ENCODE measurements around the gene NAGS.
"Not testable (repeated sequence)": the region's sequence is repeated elsewhere in the genome, so short reads cannot be mapped to it uniquely, and the experiment has no call there.

Gene NAGS

DNA sequence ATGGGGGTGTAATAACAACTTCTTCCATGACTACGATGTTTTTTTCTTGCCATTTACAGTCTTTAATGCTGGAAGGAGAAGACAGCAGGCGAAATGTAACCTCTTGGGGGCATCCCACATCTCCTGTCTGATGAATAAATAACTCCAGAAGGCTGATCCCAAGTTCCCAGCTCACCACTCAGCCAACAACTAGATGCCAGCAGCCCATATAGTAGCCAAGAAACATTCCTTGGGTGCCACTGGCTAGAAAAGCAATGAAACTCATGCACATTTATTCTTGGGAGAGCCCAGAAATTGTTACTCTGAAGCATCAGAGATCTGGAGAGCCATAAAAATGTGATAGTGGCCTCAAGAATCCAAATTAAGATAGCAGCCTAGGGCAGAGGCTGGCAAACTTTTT lies 33.0 kb downstream of the NAGS start:
- Mint-ChIP-seq H3K27ac (no peak overlapping the region), H3K9me3 (no peaks in the 10 kb centered on the region), H3K36me3 (peaks cover 92% of the 10 kb centered on the region), H3K4me1 (peaks cover 17% of the 10 kb centered on the region), H3K4me3 (no peak overlapping the region)
- DNase-seq (ENCODE audit: low spot score in 2 of 2) (no peak), ATAC-seq (no peak)

DNA sequence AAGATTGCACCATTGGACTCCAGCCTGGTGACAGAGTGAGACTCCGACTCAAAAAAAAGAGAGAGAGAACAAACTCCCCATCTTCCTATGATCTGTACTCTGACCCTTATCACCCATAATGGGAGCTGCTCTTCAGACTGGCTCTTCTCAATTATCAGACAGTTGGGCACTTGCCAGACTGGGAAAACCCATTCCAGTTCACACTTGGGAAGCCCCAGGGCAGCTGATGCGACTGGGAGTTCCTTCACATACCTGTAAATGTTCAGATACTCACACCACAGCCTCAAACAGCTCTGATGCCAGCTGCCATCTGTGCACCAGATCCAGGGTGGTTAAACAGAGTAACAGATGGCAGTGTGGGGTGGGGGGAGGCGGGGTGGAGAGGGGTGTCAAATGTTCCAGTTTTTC lies 34.2 kb downstream of the NAGS start:
- no peaks in the 10 kb centered on the region for H3K9me3 Mint-ChIP-seq
- H3K4me3 Mint-ChIP-seq, result no peak overlapping the region
- no peak for DNase-seq (ENCODE audit: low spot score in 2 of 2)

DNA sequence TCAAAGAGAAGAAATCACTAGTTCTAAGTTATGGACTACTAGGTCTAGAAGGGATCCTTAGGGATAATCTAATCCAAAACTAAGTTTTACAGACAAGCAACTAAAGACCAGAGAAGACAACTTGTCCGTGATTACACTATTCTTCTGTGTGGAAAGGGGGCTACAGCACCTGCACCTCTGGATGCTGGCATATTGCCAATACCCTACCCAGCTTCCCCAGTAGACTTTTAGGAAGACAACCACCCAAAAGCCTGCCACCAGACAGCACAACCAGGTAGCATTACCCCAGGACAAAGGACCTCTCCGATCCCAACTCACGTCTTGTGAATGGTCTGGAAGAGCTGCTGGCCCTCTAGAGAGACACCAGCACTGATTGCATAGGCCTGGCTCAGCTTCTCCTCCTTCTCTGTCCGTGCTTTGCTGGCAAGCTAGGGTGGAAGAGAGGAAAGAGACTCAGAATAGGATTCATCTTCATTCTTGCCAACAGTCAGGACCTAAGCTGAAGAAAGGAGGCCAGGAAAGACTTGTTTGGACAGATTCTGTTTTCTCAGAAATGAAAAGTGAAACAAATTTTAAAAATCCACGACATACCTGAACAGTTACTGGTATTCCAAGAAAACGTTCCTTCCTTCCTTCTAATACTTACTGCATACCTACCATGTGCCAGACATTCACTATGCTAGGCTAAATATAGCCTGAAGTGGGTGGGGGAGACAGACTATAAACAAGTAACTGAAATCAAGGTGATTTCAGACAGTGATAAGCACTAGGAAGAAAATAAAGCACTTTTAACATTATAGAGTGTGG lies 35.6 kb downstream of the NAGS start:
- Mint-ChIP-seq H3K9me3 (no peaks in the 10 kb centered on the region), H3K27ac (no peak overlapping the region), H3K4me3 (no peak overlapping the region), H3K4me1 (peaks cover 21% of the 10 kb centered on the region), H3K36me3 (peaks cover 94% of the 10 kb centered on the region)
- no peak for ATAC-seq
- no peak for DNase-seq (ENCODE audit: low spot score in 2 of 2)

More for the DNA sequence above, 34.2 kb downstream of the NAGS start:
- no peak overlapping the region for H3K27ac Mint-ChIP-seq
- peaks cover 26% of the 10 kb centered on the region for H3K4me1 Mint-ChIP-seq
- no peak for ATAC-seq
- H3K36me3 Mint-ChIP-seq, result peaks cover 92% of the 10 kb centered on the region

DNA sequence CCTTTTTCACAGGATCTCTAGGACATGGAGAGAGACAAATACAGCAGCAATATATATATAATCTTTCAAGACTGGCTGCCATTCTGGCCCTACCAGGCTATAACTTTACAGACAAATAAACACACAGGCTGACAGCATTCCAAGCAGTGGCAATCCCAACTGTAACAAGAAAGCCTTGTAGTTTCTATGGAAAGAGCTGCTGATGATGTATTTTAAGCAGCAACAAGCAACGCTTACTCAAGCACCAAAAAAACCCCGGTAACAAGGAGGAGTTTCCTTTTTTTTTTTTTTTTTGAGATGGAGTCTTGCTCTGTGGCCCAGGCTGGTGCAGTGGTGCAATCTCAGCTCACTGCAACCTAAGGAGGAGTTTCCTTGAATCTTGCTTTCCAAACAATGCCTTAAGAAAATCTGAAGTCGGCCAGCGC lies 38.9 kb downstream of the NAGS start:
- Mint-ChIP-seq H3K27ac (peak overlapping the region; percentile 10), H3K4me3 (no peak overlapping the region), H3K4me1 (peaks cover 21% of the 10 kb centered on the region), H3K36me3 (peaks cover 94% of the 10 kb centered on the region), H3K9me3 (no peaks in the 10 kb centered on the region)
- no peak for ATAC-seq
- no peak for DNase-seq (ENCODE audit: low spot score in 2 of 2)

DNA sequence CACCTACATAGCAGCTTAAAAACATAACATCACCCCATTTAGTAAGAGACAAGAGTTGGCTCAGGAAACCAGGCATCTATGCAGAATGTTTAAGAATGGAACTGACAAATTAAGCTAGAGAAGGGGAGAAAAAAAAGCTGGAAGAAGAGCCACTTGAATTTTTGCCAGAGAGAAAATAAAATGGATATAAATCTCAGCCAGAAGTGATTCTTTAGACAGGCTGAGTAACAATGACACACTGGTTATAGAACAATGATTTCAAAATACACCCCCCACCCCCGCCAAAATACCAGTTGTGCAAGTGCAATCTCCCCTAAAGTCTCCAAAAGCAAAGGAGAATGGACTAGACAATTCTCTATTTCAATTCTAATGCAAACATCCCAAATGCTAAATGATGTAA lies 39.6 kb downstream of the NAGS start:
- Mint-ChIP-seq H3K27ac (no peak overlapping the region), H3K4me1 (peaks cover 21% of the 10 kb centered on the region), H3K9me3 (no peaks in the 10 kb centered on the region), H3K4me3 (no peak overlapping the region), H3K36me3 (peaks cover 94% of the 10 kb centered on the region)
- DNase-seq (ENCODE audit: low spot score in 2 of 2) (no peak), ATAC-seq (no peak)

DNA sequence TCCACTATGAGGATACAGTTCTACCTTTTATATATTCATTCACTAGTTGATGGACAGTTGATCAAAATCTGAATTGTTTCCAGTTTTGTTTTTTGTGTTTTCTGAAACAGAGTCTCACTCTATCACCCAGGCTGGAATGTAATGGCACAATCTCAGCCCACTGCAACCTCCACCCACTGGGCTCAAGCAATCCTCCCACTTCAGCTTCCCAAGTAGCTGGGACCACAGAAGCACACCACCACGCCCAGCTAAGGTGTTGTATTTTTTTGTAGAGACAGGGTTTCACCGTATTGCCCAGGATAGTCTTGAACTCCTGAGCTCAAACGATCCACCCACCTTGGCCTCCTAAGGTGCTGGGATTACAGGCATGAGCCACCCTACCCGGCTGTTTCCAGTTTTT lies 41.1 kb downstream of the NAGS start:
- Mint-ChIP-seq H3K9me3 (no peaks in the 10 kb centered on the region), H3K4me1 (peaks cover 21% of the 10 kb centered on the region), H3K4me3 (no peak overlapping the region), H3K27ac (no peak overlapping the region), H3K36me3 (peaks cover 94% of the 10 kb centered on the region)
- DNase-seq (ENCODE audit: low spot score in 2 of 2) (no peak), ATAC-seq (no peak)

DNA sequence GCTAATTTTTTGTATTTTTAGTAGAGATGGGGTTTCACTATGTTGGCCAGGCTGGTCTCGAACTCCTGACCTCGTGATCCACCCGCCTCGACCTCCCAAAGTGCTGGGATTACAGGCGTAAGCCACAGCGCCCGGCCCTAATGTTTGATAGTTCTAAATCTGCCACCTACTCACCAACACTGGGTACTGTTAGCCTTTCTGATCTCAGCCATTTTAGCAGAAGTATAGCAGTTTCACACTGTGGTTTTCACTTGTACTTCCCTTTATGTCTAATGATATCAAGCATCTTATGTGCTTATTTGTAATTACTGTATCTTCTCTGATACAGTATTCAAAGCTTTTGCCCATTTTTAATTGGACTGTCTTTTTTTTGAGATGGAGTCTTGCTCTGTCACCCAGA lies 42.5 kb downstream of the NAGS start:
- H3K27ac Mint-ChIP-seq; DNase-seq (ENCODE audit: low spot score in 2 of 2); ATAC-seq; H3K9me3 Mint-ChIP-seq; H3K4me3 Mint-ChIP-seq: not testable (repeated sequence)
- H3K4me1 Mint-ChIP-seq, result peaks cover 12% of the 10 kb centered on the region
- H3K36me3 Mint-ChIP-seq, result peaks cover 94% of the 10 kb centered on the region

DNA sequence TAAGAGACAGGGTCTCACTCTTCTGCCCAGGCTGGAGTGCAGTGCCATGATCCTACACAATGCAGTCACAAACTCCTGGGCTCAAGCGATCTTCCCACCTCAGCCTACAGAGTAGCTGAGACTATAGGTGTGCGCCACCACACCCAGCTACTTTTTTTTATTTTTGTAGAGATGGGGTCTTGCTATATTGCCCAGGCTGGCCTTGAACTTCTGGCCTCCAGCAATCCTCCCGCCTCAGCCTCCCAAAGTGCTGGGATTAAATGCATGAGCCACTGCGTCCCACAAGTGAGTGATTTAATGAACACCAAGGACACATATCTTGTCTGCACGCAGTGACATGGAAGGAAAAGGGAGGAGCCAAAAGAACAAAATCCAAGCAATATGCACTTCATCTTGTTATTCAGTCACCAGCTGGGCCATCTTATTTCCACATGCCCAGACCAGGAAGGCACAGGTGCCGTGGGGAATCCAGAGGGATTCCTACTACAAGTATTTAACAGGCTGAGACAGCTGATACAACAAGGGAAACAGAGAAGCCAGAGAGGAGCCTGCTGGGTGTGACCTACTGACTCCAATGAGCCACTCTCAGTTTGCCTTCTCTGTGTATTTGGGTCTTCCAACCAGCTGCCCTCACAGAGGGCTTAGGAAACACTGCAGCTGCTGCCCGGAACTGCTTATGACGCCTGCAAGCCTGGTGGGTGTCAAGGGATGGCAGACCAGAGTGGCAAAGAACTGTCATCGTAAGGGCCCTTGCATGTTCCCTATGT lies 45.1 kb downstream of the NAGS start:
- Mint-ChIP-seq H3K4me1 (peaks cover 18% of the 10 kb centered on the region), H3K9me3 (no peaks in the 10 kb centered on the region), H3K27ac (no peak overlapping the region), H3K4me3 (no peak overlapping the region), H3K36me3 (peaks cover 98% of the 10 kb centered on the region)
- no peak for DNase-seq (ENCODE audit: low spot score in 2 of 2)
- ATAC-seq, result no peak

DNA sequence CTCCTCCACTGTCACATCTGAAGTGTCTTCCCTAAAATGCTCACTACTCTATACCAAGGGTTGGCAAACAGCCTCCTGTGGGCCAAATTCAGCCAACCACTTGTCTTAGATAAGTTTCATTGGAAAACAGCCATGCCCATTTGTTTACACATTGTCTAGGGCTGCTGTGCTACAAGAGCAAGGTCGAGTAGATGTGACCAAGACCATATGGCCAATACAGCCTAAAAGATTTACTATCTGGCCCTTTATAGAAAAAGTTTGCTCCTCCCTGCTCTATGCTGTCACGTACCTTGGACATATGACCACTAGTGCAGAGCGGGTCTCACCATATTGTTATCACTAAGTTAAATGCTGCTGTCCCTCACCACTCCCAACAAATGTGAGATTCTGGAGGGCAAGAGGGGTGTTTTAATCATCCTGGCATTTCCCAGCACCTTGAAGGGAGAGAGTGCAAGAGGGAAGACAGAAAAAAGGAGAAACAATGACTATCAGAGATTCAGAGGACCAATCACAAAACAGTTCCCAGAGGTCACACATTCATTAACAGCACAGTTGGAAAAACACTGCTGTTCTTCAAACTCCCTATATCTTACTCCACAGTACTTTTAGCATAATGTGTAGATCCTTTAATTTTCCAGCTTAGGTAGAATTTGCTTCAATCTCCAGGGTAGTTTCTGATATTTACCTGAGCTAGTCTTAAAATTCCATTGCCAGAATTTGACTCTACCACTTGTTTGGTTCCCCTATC lies 48.9 kb downstream of the NAGS start:
- Mint-ChIP-seq H3K9me3 (no peaks in the 10 kb centered on the region), H3K4me3 (no peak overlapping the region), H3K4me1 (peaks cover 23% of the 10 kb centered on the region), H3K27ac (peak overlapping the region; percentile 82), H3K36me3 (peaks cover 100% of the 10 kb centered on the region)
- ATAC-seq (no peak), DNase-seq (ENCODE audit: low spot score in 2 of 2) (no peak)

Data from stimulated activated effector memory CD8-positive, alpha-beta T cell treated with anti-CD3 and anti-CD28 coated beads, Interleukin-12 subunit alpha, Interleukin-12 subunit beta, amount 100 ng/mL, for 72 hours (primary cell).